ENCODE results near the gene SMARCAL1. TPM values are rescaled to one million over a fixed set of nuclear protein-coding genes. Genes with fewer than 3 reads are reported as not detected.
"Not testable (repeated sequence)": the region's sequence is repeated elsewhere in the genome, so short reads cannot be mapped to it uniquely, and the experiment has no call there.

SMARCAL1 gene
- total RNA-seq, 1 donor from 2014 or later: 7.4 TPM

DNA sequence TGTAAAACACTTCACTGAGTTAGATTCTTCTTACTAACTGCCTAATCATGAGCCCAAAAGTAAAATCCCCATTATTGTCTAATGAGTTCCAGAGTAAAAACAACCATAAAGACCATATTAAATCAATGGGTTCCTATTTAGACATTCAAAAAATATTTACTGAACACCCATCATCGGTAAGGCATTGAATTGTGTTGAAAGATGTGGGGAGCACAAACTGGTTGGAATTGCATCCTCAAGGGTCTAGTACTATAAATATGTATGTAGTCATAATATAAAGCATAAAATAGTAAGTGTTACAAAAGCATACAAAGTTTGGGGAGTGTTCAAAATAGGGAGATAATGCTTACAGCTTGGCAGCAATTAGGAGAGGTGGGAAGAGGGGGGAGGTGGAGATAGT, 37.0 kb upstream of the SMARCAL1 start:
- no peak for FAIRE-seq
- no peaks in the 10 kb centered on the region for H3K27me3 ChIP-seq (ENCODE audit: control insufficient read depth, insufficient read depth, low read length)
- no peak overlapping the region for H3K4me3 ChIP-seq (ENCODE audit: low read depth, low read length)
- DNase-seq (ENCODE audit: low read depth): no peak
- TF ChIP-seq, protein P1, sequence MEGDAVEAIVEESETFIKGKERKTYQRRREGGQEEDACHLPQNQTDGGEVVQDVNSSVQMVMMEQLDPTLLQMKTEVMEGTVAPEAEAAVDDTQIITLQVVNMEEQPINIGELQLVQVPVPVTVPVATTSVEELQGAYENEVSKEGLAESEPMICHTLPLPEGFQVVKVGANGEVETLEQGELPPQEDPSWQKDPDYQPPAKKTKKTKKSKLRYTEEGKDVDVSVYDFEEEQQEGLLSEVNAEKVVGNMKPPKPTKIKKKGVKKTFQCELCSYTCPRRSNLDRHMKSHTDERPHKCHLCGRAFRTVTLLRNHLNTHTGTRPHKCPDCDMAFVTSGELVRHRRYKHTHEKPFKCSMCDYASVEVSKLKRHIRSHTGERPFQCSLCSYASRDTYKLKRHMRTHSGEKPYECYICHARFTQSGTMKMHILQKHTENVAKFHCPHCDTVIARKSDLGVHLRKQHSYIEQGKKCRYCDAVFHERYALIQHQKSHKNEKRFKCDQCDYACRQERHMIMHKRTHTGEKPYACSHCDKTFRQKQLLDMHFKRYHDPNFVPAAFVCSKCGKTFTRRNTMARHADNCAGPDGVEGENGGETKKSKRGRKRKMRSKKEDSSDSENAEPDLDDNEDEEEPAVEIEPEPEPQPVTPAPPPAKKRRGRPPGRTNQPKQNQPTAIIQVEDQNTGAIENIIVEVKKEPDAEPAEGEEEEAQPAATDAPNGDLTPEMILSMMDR (IDR thresholded peaks at IDR 0.05; ENCODE audit: insufficient read depth, low read length, severe bottlenecking): no peak
- H3K36me3 ChIP-seq (ENCODE audit: control insufficient read depth, insufficient read depth, low read length): no peaks in the 10 kb centered on the region

GRCh38 chr2:216379977-216380376, 32.3 kb upstream of the SMARCAL1 start:
- FAIRE-seq: no peak

GRCh38 chr2:216384409-216384808, 27.9 kb upstream of the SMARCAL1 start:
- DNase-seq (ENCODE audit: low read depth); FAIRE-seq; H3K4me3 ChIP-seq (ENCODE audit: low read depth, low read length); H3K27me3 ChIP-seq (ENCODE audit: control insufficient read depth, insufficient read depth, low read length); H3K36me3 ChIP-seq (ENCODE audit: control insufficient read depth, insufficient read depth, low read length): not testable (repeated sequence)

More at GRCh38 chr2:216379977-216380376, 32.3 kb upstream of the SMARCAL1 start:
- no peaks in the 10 kb centered on the region for H3K27me3 ChIP-seq (ENCODE audit: control insufficient read depth, insufficient read depth, low read length)
- DNase-seq (ENCODE audit: low read depth): no peak
- H3K36me3 ChIP-seq (ENCODE audit: control insufficient read depth, insufficient read depth, low read length): no peaks in the 10 kb centered on the region
- H3K4me3 ChIP-seq (ENCODE audit: low read depth, low read length): no peak overlapping the region
- TF ChIP-seq, protein P1 (IDR thresholded peaks at IDR 0.05; ENCODE audit: insufficient read depth, low read length, severe bottlenecking): no peak

GRCh38 chr2:216385478-216385877, 26.8 kb upstream of the SMARCAL1 start:
- TF ChIP-seq, protein P1 (IDR thresholded peaks at IDR 0.05; ENCODE audit: insufficient read depth, low read length, severe bottlenecking): no peak
- FAIRE-seq: peak; percentile 18
- Histone ChIP-seq H3K4me3 (ENCODE audit: low read depth, low read length) (no peak overlapping the region), H3K27me3 (ENCODE audit: control insufficient read depth, insufficient read depth, low read length) (no peaks in the 10 kb centered on the region), H3K36me3 (ENCODE audit: control insufficient read depth, insufficient read depth, low read length) (no peaks in the 10 kb centered on the region)
- peak; percentile 23 for DNase-seq (ENCODE audit: low read depth)

DNA sequence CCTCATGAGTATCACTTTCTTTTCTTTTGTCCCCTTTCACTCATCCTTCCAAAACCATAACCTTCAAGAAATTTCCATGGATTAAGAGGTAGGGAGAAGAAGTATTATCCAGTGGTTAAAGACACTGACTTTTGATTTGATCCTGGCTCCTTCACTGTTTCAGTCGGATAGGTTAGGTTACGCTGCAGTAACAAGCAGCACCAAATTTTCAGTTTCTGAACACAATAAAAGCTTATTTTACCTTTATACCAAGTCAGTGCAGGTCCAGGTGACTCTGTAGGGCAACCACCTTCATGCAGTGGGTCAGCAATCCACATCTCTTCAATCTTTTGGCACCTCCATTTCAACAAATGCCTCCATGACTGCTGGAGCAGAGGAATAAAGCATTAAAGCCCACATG, 25.0 kb upstream of the SMARCAL1 start:
- DNase-seq (ENCODE audit: low read depth): no peak

DNA sequence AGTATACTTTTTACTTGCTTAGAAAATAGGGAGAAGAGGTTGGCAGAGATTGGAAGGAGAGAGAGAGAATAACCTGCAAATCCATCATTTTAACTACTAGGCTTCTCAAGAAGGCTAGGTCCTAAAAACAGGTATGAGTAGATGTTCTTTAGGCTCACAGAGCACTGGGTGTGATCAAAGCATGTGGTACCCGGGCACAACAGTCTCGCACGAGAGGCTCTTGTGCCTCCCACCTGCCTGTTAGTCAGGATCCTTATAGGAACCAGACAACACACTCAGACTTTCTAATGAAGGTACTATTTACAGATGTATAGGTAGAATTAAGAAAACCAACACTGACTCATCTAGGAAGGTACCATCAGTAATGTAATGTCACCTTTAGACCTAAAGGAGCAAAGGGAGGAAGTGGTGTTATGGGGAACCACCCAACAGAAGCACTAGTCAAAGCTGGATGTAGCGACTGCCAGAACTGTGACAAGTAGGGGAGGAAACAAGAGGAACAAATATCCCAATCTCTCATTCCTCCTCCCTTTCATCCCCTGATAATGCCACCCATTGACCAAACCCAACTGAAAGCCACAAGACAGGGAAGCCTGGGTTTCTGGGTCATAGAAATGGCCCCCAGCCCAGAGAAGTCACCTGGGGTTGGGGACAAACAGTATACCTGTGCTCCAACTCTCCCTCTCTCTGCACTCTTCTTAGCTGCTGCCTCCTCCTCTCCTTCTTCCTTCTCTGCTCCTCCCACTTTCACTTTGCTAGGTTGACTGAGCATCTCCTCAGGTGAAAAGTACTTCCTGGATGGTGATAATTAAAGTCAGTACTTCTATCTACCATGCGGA, 24.0 kb upstream of the SMARCAL1 start:
- FAIRE-seq: no peak
- TF ChIP-seq, protein P1 (IDR thresholded peaks at IDR 0.05; ENCODE audit: insufficient read depth, low read length, severe bottlenecking): no peak

More for the DNA sequence above, 25.0 kb upstream of the SMARCAL1 start:
- no peak overlapping the region for H3K4me3 ChIP-seq (ENCODE audit: low read depth, low read length)
- FAIRE-seq: no peak
- H3K36me3 ChIP-seq (ENCODE audit: control insufficient read depth, insufficient read depth, low read length): no peaks in the 10 kb centered on the region
- no peaks in the 10 kb centered on the region for H3K27me3 ChIP-seq (ENCODE audit: control insufficient read depth, insufficient read depth, low read length)
- TF ChIP-seq, protein P1 (IDR thresholded peaks at IDR 0.05; ENCODE audit: insufficient read depth, low read length, severe bottlenecking): no peak

More for the DNA sequence above, 24.0 kb upstream of the SMARCAL1 start:
- Histone ChIP-seq H3K4me3 (ENCODE audit: low read depth, low read length) (no peak overlapping the region), H3K27me3 (ENCODE audit: control insufficient read depth, insufficient read depth, low read length) (no peaks in the 10 kb centered on the region), H3K36me3 (ENCODE audit: control insufficient read depth, insufficient read depth, low read length) (no peaks in the 10 kb centered on the region)
- peak; percentile 20 for DNase-seq (ENCODE audit: low read depth)
